Erythroblast (primary cell): ENCODE data around the gene ATP6V1G3.

Experiments used
- GATA1 ChIP-seq: IDR thresholded peaks from 2 replicates; pipeline ENCODE4 v1.6.1; 2011; ENCODE audit warnings: low read depth, mild to moderate bottlenecking, control low read depth, low read length, moderate library complexity
- POLR2A ChIP-seq: IDR thresholded peaks from 2 replicates; pipeline ENCODE4 v1.6.1; 2011; ENCODE audit warnings: mild to moderate bottlenecking, low read length

GRCh38 chr1:198519639-198520501, 20.6 kb downstream of the ATP6V1G3 start:
- no peak for TF ChIP-seq GATA1
- TF ChIP-seq POLR2A: no peak
